ENCODE results near the gene DLX3.
A peak's percentile ranks its signal among the peaks of the same experiment; 100 is the strongest.

Gene DLX3

DNA sequence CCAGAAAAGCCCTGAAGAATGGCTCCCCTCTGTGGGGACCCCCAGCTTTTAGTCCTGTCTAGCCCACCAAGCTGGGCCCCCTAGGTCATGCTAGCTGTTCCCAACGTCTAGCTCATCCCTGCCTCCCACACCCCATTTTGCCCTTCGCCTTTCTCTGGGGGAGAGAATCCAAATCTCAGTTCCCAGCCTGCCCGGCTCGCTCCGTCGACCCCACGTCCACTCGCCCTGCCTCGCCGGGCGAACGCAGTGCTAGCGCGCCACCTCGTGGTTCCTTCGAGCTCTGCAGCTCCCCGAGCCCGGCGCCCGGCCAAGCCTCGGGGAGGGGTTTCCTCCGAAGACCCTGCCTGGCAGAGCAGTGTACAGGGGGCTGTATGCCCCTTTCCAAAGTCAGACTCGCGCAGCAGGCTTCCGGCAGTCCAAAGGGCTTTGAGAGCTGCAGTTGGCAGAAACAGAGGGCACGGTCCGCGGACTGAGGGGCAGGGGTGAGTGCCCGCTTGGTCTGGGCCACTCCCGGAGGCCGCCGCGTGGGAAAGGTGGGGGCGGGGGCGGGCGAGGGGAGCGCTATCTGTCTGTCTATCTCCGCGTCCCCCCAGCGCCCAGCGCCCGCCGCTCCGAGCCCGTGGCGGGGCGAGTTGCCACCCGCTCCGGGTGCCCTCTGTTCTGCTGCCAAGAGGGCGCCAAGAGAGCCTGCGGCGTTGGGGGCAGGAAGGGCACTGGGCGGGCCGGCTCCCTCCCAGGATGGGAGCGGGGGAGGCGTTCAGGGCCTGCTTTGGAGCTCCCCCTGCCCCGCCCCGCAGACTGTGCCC, 1.7 kb upstream of the DLX3 start:
- in situ Hi-C loops (cut with HindIII; ENCODE audit: low pct_ligation_motif_present, low pct_unique_long_range_greater_than_20kb, low sequenced_read_pairs): loop anchor here (5.0 kb wide), 1 partner anchor 114 kb away; no protein-coding TSS in a partner anchor
- DNase-seq: peak; percentile 53

DNA sequence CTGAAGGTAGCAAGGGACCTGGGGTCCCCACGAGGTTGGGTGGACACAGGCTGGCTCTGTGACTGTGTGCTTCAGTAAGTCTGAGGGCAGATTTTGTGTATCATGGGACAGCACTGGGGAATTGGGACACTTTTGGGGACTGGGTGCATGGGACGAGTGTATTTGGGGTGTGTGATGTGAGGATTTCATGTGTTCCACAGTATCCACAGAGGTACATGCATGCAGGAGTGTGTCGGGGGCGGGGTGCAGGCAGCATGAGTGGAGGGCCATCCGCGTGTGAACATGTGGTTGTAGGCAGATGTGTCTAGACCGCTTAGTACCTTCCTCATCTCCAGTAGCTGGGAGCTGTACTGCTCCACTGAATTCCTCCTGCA, 1.1 kb upstream of the DLX3 start:
- no peak for DNase-seq
- in situ Hi-C loops (cut with HindIII; ENCODE audit: low pct_ligation_motif_present, low pct_unique_long_range_greater_than_20kb, low sequenced_read_pairs): loop anchor here (5.0 kb wide), 1 partner anchor 114 kb away; no protein-coding TSS in a partner anchor

DNA sequence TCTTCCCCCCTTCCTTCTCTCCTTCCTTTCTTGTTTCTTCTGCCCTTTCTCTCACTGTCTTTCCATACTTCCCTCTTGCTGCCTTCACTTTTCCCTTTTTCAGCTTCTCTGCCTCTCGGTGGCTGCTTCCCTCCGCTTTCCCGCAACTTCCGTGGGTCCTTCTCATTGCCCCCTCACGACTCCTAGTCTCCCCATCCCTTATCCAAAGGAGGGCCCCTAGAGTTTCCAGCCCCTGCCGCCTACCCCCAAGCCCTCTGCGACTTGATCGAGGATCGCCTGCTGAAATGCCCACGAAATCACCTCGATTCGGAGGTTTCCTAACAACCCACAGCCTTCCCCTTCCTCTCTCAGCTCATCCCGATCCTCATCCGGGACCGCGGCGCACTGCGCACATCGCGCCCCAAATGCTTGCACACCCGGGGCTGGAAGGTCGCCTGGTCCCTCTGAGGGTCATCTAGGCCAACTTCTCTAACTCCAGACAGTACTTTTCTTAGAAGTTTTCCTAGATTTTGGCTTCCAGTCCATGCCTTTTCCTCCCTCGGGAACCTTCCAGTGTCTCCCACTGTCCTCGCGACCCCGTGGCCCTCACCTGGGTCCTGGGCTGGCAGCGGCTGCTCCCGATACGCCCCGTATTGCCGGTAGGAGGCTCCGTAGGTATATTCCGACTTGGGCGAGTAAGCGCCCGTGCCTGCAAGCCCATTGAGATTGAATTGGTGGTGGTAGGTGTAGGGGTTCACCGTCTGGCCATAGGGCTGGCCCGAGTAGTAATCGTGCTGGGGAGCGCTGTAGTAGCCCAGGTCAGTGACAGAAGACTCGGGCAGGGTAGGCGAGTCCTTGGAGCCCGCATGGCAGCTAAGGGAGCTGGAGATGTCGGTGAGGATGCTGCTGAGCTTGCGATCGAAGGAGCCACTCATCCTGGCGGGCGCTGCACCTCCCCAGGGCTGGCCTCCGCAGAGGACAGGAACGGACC, 654 bp downstream of the DLX3 start:
- in situ Hi-C loops (cut with HindIII; ENCODE audit: low pct_ligation_motif_present, low pct_unique_long_range_greater_than_20kb, low sequenced_read_pairs): loop anchor here (5.0 kb wide), 1 partner anchor 112 kb away; no protein-coding TSS in a partner anchor

DNA sequence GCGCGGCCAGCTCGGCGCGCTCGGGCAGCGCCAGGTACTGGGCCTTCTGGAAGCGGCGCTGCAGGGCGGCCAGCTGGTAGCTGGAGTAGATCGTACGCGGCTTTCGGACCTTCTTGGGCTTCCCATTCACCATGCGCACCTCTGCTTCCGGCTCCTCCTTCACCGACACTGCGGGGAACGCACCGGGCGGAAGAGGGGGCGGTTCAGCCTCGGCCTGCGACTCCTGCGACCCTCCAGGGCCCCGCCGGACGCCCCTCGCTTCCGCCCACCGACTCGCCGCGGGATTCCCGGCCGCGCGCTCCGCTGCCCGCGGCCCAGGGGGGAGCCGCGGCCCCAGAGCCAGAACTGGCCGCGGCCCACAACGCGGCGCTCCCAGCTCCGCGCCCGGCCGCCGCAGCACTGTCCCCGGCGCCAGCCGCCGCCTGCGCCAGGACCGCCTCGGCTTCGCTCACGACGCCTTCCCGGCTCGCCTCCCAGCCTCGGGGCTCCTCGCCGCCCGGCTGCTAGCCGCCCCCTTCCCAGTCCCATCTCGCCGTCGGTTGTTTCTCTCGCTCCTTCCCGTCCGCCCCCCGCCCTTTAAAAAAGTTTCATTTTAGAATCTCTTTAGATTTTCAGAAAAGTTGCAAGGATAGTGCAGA, 1.5 kb downstream of the DLX3 start:
- no peak for DNase-seq
- in situ Hi-C loops (cut with HindIII; ENCODE audit: low pct_ligation_motif_present, low pct_unique_long_range_greater_than_20kb, low sequenced_read_pairs): no loop called here

More for the DNA sequence above, 654 bp downstream of the DLX3 start:
- DNase-seq: no peak

DNA sequence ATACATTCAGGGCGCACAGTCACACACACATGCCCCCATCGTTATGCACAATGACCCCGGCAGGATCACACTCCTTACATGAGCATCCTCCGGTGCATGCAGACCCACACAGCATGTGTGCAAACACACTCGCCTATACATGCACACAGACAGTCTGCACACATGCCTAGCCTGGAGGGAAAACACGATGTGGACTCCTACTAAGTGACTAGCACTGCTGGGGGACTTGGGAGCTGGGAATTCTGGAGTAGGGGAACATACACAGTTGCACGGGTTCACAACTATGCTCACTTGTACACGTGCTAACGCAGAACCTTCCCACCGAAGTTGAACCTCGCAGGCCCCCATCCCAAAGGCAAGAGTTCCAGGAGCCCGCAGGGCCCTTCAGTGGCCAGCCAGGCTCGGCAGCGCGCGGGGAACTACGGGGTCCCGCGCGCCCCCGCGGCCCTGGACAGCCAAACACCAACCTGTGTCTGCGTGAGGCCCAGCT, 2.0 kb downstream of the DLX3 start:
- no peak for DNase-seq
- in situ Hi-C loops (cut with HindIII; ENCODE audit: low pct_ligation_motif_present, low pct_unique_long_range_greater_than_20kb, low sequenced_read_pairs): no loop called here

- in situ Hi-C loops (cut with HindIII; ENCODE audit: low pct_ligation_motif_present, low pct_unique_long_range_greater_than_20kb, low sequenced_read_pairs): no loop called here
- DNase-seq: no peak
Observed at GRCh38 chr17:49992191-49992932, 2.7 kb downstream of the DLX3 start.

GRCh38 chr17:49991409-49991808, 3.6 kb downstream of the DLX3 start:
- in situ Hi-C loops (cut with HindIII; ENCODE audit: low pct_ligation_motif_present, low pct_unique_long_range_greater_than_20kb, low sequenced_read_pairs): no loop called here

GRCh38 chr17:49990921-49991320, 4.1 kb downstream of the DLX3 start:
- in situ Hi-C loops (cut with HindIII; ENCODE audit: low pct_ligation_motif_present, low pct_unique_long_range_greater_than_20kb, low sequenced_read_pairs): no loop called here
- DNase-seq: no peak

More at GRCh38 chr17:49991409-49991808, 3.6 kb downstream of the DLX3 start:
- DNase-seq: no peak

- no peak for DNase-seq
- in situ Hi-C loops (cut with HindIII; ENCODE audit: low pct_ligation_motif_present, low pct_unique_long_range_greater_than_20kb, low sequenced_read_pairs): no loop called here
Observed at GRCh38 chr17:49990331-49990730, 4.7 kb downstream of the DLX3 start.

- in situ Hi-C loops (cut with HindIII; ENCODE audit: low pct_ligation_motif_present, low pct_unique_long_range_greater_than_20kb, low sequenced_read_pairs): no loop called here
- no peak for DNase-seq
Observed at GRCh38 chr17:49989518-49989880, 5.5 kb downstream of the DLX3 start.

DNA sequence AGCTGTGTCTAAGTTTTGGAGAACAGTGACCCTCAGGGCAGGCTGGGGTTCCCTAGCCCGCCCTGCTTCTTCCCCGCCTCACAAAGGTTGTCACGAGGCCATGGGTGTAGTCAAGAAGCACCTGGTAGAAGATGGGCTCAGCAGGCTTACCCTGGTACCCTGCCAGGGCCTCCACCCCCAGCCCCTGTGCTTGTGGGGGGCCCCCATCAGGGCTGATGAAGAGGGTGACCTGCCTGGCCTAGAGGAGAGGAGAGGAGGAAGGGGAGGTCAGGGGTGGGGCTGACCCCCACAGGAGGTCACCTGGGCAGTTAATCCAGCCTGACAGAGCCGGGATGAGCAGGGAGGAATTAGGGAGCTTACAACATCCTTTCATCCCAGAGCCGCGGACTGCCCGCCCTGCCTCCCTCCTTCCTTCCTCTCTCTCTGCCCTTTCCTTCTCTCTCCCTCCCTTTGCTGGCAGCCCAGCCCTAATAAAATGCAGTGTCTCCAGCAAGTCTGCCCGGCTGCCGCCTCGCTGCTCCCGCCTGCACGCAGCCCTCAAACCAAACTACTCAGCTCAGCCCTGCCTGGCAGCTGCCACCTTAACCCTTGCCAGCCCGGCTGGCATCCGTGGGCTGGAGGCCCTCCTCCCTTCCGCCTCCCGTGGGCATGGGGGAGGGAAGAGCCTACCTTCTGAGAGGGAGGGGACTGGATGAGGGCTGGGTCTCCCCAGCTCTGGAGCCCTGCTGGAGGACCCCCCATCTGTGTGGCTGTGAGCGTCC, 7.2 kb downstream of the DLX3 start:
- DNase-seq: peak; percentile 50
- in situ Hi-C loops (cut with HindIII; ENCODE audit: low pct_ligation_motif_present, low pct_unique_long_range_greater_than_20kb, low sequenced_read_pairs): no loop called here

GRCh38 chr17:49987290-49987585, 7.8 kb downstream of the DLX3 start:
- in situ Hi-C loops (cut with HindIII; ENCODE audit: low pct_ligation_motif_present, low pct_unique_long_range_greater_than_20kb, low sequenced_read_pairs): no loop called here
- DNase-seq: no peak

DNA sequence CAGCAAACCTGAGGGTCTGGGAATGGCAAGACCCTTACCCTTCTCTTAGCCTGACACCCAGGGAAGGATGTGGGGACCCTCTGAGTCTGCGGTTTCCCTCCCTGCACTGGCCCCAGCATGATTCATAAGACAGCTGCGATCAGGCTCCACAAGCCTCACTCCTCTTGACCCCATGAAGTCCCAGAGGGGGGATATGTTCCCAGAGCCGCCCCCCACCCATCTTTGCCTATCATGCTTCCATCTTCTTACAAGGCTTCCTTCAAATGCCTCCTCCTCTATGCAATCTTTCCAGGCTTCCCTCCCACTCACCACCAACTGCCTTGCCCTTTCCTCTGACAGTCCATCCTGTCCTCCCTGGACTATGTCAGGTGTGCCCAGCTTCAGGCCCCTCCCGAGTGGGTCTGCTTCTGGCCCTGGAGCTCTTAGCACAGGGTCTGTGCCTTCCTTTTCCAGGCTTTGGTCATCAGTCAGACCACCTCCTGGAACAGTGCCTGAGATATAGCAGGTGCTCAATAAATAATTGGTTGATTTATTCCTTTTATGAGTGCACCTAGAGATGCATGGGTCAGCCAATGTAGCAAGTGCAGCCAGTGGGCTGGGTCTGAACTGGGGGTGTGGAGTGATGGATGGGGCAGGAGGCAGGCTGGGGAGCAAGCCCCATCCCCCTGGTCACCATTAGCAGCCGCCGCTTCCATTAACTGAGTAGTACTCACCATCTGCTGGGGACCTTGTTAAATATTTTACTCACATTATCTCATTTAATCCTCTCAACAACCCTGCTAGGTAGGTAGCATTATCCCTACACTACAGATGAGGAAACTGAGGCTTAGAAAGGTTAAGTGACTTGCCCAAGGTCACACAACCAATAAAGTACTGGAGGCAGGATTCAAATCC, 8.4 kb downstream of the DLX3 start:
- DNase-seq: no peak

GRCh38 chr17:49985310-49985990, 9.6 kb downstream of the DLX3 start:
- in situ Hi-C loops (cut with HindIII; ENCODE audit: low pct_ligation_motif_present, low pct_unique_long_range_greater_than_20kb, low sequenced_read_pairs): no loop called here
- no peak for DNase-seq

More for the DNA sequence above, 8.4 kb downstream of the DLX3 start:
- in situ Hi-C loops (cut with HindIII; ENCODE audit: low pct_ligation_motif_present, low pct_unique_long_range_greater_than_20kb, low sequenced_read_pairs): no loop called here

- in situ Hi-C loops (cut with HindIII; ENCODE audit: low pct_ligation_motif_present, low pct_unique_long_range_greater_than_20kb, low sequenced_read_pairs): no loop called here
Observed at GRCh38 chr17:49984776-49985175, 10.2 kb downstream of the DLX3 start.

DNA sequence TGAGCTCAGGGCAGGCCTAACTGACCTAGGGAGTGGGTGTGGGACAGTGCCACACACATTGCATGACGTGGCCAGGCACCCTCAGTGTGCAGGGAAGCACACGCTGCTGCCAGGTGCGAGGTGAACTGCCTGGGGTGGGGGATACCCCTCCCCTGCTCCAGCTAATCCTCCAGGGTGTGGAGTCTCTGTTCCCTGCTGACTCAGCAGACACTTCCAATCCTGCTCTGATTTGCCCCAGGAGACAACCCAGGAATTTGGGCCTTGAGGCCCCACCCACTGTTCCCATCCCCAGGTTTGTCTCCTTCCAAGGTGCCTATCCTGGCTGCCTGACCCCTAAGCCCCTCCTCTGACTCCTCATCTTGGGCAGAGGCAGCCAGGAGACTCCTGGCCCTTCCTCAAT, 10.7 kb downstream of the DLX3 start:
- in situ Hi-C loops (cut with HindIII; ENCODE audit: low pct_ligation_motif_present, low pct_unique_long_range_greater_than_20kb, low sequenced_read_pairs): no loop called here
- DNase-seq: no peak

More at GRCh38 chr17:49984776-49985175, 10.2 kb downstream of the DLX3 start:
- no peak for DNase-seq

Measured in ACHN (cell line).